ENCODE measurements around the gene CSF3R.

DNA sequence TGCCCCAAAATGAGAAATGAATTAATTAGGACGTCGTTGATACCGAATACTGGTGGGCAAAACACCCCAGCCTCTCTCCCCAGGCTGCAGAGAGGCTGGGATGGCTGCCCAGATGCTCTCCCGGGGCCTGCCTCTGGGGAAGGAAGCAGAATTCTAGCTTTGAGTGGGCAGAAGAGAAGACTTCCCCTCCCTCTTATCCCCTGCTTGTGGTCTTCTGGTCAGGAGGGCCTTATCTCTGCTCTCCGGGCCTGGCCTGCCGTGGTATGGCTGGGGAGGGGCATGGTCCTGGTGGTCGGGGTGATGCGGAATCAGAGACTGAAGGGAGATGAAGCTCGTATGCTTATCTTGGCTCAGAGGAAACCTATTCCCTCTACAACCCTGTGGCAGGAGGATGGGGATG is 9.8 kb upstream of the CSF3R start:
- TF ChIP-seq POLR2AphosphoS5 (IDR thresholded peaks at IDR 0.05) (no peak), TAF1 (IDR thresholded peaks at IDR 0.05; ENCODE audit: low read depth) (no peak), EZH2 (IDR thresholded peaks at IDR 0.05; ENCODE audit: borderline replicate concordance, insufficient read depth, low read length, poor library complexity, severe bottlenecking) (no peak), EP300 (conservative IDR thresholded peaks at IDR 0.05; ENCODE audit: poor library complexity, severe bottlenecking) (no peak), MXI1 (conservative IDR thresholded peaks at IDR 0.05; ENCODE audit: poor library complexity, severe bottlenecking) (no peak), SMC3 (conservative IDR thresholded peaks at IDR 0.05; ENCODE audit: poor library complexity) (no peak), RAD21 (conservative IDR thresholded peaks at IDR 0.05) (no peak)
- TF ChIP-seq, protein P1, sequence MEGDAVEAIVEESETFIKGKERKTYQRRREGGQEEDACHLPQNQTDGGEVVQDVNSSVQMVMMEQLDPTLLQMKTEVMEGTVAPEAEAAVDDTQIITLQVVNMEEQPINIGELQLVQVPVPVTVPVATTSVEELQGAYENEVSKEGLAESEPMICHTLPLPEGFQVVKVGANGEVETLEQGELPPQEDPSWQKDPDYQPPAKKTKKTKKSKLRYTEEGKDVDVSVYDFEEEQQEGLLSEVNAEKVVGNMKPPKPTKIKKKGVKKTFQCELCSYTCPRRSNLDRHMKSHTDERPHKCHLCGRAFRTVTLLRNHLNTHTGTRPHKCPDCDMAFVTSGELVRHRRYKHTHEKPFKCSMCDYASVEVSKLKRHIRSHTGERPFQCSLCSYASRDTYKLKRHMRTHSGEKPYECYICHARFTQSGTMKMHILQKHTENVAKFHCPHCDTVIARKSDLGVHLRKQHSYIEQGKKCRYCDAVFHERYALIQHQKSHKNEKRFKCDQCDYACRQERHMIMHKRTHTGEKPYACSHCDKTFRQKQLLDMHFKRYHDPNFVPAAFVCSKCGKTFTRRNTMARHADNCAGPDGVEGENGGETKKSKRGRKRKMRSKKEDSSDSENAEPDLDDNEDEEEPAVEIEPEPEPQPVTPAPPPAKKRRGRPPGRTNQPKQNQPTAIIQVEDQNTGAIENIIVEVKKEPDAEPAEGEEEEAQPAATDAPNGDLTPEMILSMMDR (IDR thresholded peaks at IDR 0.05; ENCODE audit: poor library complexity, severe bottlenecking): no peak
- TF ChIP-seq, protein P2, sequence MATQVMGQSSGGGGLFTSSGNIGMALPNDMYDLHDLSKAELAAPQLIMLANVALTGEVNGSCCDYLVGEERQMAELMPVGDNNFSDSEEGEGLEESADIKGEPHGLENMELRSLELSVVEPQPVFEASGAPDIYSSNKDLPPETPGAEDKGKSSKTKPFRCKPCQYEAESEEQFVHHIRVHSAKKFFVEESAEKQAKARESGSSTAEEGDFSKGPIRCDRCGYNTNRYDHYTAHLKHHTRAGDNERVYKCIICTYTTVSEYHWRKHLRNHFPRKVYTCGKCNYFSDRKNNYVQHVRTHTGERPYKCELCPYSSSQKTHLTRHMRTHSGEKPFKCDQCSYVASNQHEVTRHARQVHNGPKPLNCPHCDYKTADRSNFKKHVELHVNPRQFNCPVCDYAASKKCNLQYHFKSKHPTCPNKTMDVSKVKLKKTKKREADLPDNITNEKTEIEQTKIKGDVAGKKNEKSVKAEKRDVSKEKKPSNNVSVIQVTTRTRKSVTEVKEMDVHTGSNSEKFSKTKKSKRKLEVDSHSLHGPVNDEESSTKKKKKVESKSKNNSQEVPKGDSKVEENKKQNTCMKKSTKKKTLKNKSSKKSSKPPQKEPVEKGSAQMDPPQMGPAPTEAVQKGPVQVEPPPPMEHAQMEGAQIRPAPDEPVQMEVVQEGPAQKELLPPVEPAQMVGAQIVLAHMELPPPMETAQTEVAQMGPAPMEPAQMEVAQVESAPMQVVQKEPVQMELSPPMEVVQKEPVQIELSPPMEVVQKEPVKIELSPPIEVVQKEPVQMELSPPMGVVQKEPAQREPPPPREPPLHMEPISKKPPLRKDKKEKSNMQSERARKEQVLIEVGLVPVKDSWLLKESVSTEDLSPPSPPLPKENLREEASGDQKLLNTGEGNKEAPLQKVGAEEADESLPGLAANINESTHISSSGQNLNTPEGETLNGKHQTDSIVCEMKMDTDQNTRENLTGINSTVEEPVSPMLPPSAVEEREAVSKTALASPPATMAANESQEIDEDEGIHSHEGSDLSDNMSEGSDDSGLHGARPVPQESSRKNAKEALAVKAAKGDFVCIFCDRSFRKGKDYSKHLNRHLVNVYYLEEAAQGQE (IDR thresholded peaks at IDR 0.05; ENCODE audit: borderline replicate concordance): no peak
